ENCODE measurements around the gene MAP3K10.

Gene MAP3K10

DNA sequence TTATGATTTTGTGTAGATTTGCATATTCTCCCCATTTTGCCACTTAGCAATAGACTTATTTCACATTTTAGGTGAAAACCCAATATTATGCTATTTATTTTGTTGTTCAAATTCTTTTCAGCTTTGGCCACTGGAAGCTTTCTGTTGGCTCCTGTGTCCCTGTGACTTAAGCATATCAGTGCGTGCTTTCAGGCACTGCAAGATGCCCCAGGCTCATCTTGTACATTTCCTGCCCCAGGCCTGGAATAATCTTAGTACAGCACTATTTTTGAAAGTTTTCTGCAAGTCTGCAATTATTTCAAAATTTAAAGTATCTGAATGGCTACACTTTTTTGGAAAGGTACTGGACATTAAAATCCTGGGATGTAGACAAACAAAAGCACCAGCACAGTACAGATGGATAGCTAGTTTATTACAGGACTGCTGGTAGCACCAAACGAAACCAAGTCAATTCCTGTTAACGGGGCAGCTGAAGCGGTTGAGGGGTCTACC is 38.7 kb downstream of the MAP3K10 start:
- TF ChIP-seq, protein P1, sequence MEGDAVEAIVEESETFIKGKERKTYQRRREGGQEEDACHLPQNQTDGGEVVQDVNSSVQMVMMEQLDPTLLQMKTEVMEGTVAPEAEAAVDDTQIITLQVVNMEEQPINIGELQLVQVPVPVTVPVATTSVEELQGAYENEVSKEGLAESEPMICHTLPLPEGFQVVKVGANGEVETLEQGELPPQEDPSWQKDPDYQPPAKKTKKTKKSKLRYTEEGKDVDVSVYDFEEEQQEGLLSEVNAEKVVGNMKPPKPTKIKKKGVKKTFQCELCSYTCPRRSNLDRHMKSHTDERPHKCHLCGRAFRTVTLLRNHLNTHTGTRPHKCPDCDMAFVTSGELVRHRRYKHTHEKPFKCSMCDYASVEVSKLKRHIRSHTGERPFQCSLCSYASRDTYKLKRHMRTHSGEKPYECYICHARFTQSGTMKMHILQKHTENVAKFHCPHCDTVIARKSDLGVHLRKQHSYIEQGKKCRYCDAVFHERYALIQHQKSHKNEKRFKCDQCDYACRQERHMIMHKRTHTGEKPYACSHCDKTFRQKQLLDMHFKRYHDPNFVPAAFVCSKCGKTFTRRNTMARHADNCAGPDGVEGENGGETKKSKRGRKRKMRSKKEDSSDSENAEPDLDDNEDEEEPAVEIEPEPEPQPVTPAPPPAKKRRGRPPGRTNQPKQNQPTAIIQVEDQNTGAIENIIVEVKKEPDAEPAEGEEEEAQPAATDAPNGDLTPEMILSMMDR (conservative IDR thresholded peaks at IDR 0.05; ENCODE audit: control insufficient read depth, insufficient read depth, low read depth, low read length) = no peak
- DNase-seq (ENCODE audit: low read depth) = no peak
- H3K4me3 ChIP-seq (ENCODE audit: control insufficient read depth, low read depth, low read length) = no peak overlapping the region

DNA sequence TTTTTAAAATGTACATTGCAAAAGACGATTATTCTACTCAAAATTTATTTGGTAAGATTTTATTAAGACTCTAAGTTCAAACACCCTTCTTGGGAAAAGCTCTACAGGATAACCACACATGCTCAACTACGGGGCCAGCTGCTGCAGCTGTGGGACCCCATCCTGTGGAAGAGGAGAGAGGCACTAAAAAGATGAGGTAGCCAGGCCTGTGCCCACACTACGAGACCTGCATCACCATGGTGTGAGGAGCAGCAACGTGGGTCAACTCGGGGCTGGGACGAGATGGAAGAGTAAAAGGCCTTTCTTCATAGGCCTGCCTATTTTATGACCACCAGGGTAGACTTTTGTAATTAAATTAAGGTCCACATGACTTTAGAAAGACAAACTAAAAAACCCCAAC is 39.8 kb downstream of the MAP3K10 start:
- DNase-seq (ENCODE audit: low read depth) = no peak
- no peak overlapping the region for H3K4me3 ChIP-seq (ENCODE audit: control insufficient read depth, low read depth, low read length)
- TF ChIP-seq, protein P1 (conservative IDR thresholded peaks at IDR 0.05; ENCODE audit: control insufficient read depth, insufficient read depth, low read depth, low read length) = no peak

DNA sequence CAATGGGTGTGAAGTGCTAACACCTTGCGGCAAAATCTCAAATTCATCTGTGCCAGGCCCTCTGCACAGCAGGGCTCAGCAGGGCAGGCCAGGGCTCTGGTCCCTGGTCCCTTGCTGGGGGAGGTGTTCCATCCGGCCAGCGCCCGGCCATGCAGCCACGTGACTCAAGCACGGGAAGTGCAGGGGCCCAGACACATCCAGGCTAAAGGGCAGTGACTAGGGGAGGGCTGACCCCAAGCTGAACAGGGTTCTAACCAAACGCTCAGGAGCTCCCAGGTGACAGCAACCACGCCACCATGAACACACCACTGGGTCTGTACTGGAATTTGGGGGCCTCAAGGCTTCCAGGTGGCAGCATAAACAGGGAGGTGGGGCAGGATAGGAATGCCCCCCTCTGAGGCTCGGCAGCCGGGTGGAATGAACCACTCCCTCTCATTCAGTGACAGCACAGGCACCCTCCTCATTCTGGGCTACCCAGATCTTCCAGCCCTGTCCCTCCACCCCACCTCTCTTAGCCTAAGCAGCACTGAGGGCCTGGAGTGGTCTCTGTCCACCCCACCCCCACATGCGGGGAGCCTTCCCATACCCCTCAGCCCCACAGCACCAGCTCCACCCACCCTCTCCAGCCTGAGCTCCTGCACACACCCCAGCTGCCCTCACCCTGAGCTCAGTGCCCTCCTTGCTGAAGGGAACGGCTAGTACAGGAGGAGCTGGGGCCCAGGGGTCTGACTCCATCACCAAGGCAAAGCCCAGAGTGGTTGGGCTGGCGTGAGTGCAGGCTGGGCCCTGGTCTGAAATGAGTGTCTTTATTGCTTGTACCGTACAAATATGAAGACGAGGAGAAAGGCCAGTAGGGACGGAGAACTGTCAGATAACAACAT is 40.6 kb downstream of the MAP3K10 start:
- TF ChIP-seq, protein P1 (conservative IDR thresholded peaks at IDR 0.05; ENCODE audit: control insufficient read depth, insufficient read depth, low read depth, low read length) = no peak
- H3K4me3 ChIP-seq (ENCODE audit: control insufficient read depth, low read depth, low read length) = no peak overlapping the region
- DNase-seq (ENCODE audit: low read depth) = no peak

DNA sequence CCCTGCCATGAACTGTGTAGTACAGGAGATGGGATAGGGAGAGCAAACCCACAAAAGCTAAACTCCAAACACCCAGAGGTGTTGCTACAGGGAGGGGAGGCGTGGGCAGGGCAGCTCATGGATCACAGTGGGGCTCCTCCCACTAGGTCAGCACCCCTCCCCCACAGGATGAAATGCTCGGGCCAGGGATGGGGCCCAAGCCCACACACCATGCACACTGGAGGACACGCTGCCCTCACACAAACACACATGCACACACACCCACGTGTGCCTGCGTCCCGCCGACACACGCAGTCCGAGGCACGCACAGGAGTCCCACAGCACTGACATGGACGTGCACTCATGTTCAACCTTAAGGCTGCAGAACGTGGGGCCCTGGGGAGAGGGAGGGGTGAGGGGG is 41.3 kb downstream of the MAP3K10 start:
- TF ChIP-seq, protein P1 (conservative IDR thresholded peaks at IDR 0.05; ENCODE audit: control insufficient read depth, insufficient read depth, low read depth, low read length) = no peak
- no peak for DNase-seq (ENCODE audit: low read depth)
- H3K4me3 ChIP-seq (ENCODE audit: control insufficient read depth, low read depth, low read length) = no peak overlapping the region

DNA sequence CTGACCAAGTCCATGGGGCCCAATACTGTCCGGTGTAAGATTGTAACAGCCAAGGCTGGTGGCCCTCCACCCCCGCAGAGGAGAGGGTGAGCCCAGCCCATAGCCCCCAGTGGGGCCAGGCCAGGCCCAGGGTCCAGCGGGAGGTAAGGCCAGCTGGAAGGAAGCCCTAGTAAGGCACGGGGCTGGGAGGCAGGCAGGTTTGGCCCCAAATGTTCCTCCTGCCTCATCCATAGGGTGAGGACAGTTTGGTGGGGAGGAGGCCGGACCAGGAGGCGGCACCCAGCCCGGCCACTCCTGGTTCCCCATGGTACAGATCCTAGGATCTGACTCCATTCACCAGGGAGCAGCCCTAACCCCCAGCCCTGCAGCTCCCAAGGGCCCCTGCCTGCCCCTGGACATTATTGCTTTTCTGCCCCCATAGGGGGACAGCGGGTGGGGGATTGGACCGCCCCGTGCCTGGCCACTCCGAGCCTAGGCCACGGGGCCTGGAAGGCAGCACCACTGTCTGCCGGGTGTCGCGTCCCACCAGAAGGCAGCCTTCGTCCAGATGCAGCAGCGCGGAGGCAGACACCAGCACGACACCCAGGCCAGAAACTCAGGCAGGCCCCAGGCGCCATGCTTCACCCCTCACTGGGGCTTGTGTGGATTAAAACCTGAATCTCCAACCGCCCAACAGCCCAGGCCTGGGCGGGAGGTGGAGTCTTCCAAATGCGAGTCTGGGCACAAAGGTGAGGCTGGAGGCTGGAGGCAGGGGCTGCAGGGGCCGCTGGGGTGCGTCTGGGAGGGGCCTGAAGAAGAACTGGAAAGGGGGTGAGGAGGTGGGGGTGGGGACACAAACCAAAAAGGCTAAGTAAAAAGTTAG is 42.0 kb downstream of the MAP3K10 start:
- DNase-seq (ENCODE audit: low read depth) = no peak
- TF ChIP-seq, protein P1 (conservative IDR thresholded peaks at IDR 0.05; ENCODE audit: control insufficient read depth, insufficient read depth, low read depth, low read length) = no peak
- H3K4me3 ChIP-seq (ENCODE audit: control insufficient read depth, low read depth, low read length) = no peak overlapping the region

DNA sequence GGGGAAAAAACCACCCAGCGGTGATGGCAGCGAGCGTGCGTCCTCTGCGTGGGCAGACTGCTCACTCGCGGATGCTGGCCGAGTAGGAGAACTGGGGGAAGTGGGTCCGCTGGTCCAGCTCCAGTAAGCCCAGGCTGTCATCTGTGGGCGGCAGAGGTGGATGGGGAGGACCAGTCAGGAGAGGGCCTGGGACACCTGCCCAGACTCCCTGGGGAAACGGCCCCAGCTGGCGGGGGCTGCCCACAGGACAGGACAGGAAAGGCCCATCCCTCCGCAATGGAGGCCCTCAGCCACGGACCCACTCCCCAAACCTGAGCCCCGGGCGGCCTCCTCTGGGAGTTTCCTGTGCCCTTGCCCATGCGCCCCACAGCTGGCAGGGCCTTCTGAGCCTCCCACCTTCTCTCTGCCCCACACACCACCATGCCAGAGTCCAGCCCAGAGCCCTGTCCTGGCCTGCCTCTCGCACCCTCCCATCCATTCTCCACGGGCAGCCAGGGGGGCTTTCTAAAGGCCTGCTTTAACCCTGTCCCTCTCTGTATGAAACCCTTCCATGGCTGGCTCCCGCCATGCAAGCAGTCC is 42.7 kb downstream of the MAP3K10 start:
- no peak overlapping the region for H3K4me3 ChIP-seq (ENCODE audit: control insufficient read depth, low read depth, low read length)
- no peak for DNase-seq (ENCODE audit: low read depth)
- TF ChIP-seq, protein P1 (conservative IDR thresholded peaks at IDR 0.05; ENCODE audit: control insufficient read depth, insufficient read depth, low read depth, low read length) = no peak
